ENCODE data around the gene FBXL19.

- TF ChIP-seq, protein P1, sequence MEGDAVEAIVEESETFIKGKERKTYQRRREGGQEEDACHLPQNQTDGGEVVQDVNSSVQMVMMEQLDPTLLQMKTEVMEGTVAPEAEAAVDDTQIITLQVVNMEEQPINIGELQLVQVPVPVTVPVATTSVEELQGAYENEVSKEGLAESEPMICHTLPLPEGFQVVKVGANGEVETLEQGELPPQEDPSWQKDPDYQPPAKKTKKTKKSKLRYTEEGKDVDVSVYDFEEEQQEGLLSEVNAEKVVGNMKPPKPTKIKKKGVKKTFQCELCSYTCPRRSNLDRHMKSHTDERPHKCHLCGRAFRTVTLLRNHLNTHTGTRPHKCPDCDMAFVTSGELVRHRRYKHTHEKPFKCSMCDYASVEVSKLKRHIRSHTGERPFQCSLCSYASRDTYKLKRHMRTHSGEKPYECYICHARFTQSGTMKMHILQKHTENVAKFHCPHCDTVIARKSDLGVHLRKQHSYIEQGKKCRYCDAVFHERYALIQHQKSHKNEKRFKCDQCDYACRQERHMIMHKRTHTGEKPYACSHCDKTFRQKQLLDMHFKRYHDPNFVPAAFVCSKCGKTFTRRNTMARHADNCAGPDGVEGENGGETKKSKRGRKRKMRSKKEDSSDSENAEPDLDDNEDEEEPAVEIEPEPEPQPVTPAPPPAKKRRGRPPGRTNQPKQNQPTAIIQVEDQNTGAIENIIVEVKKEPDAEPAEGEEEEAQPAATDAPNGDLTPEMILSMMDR (IDR thresholded peaks at IDR 0.05), result no peak
- no peak for TF ChIP-seq EZH2 (IDR thresholded peaks at IDR 0.05; ENCODE audit: borderline replicate concordance, insufficient read depth, low read depth, low read length, poor library complexity, severe bottlenecking)
Observed at GRCh38 chr16:30929167-30929566, 5.8 kb downstream of the FBXL19 start.

Data from B cell (primary cell).